Measurements from ENCODE around the gene TBC1D4. TPM values are rescaled to one million over a fixed set of nuclear protein-coding genes. Genes with fewer than 3 reads are reported as not detected.

Gene TBC1D4
- total RNA-seq, 1 experiment from 2014 or later, result 19.5 TPM

- POLR2A ChIA-PET (ENCODE audit: unreplicated experiment), result no interaction called here
- CTCF ChIA-PET, result no interaction called here
- intact Hi-C loops (cut with micrococcal nuclease; ENCODE audit: unreplicated experiment), result no loop called here
These were observed 96.9 kb downstream of the TBC1D4 start for GRCh38 chr13:75384879-75385707.

GRCh38 chr13:75383064-75383715, 98.8 kb downstream of the TBC1D4 start:
- DNase-seq, result no peak
- Histone ChIP-seq H3K27ac (no peak overlapping the region), H3K4me3 (no peak overlapping the region), H3F3A (ENCODE audit: insufficient read depth, low read depth) (no peaks in the 10 kb centered on the region), H3K4me1 (replicated peaks; ENCODE audit: insufficient read depth) (no peaks in the 10 kb centered on the region), H3K27me3 (ENCODE audit: insufficient read depth, low read depth) (no peaks in the 10 kb centered on the region), H3K79me2 (ENCODE audit: low read depth) (no peaks in the 10 kb centered on the region), H3K36me3 (ENCODE audit: low read depth) (no peaks in the 10 kb centered on the region), H3K9me2 (ENCODE audit: insufficient read depth) (no peaks in the 10 kb centered on the region), H2AFZ (no peak overlapping the region), H3K4me2 (no peak overlapping the region), H3K9me3 (ENCODE audit: insufficient read depth, low read depth) (no peaks in the 10 kb centered on the region), H4K20me1 (ENCODE audit: insufficient read depth) (no peaks in the 10 kb centered on the region)
- intact Hi-C loops (cut with micrococcal nuclease; ENCODE audit: unreplicated experiment), result no loop called here
- BruUV-seq (replicated peaks), result no TSS peak
- TF ChIP-seq CTCF (conservative IDR thresholded peaks at IDR 0.05) (no peak), EZH2 (IDR thresholded peaks at IDR 0.05; ENCODE audit: low read depth) (no peak)
- ChIA-PET CTCF (no interaction called here), POLR2A (ENCODE audit: unreplicated experiment) (interaction anchor here (0.7 kb wide), 1 partner anchor 15 kb away, joined by 3 read pairs; no protein-coding TSS in a partner anchor)

More at GRCh38 chr13:75384879-75385707, 96.9 kb downstream of the TBC1D4 start:
- no peak overlapping the region for H3K4me2 ChIP-seq
- H3K36me3 ChIP-seq (ENCODE audit: low read depth), result no peaks in the 10 kb centered on the region
- no peak overlapping the region for H2AFZ ChIP-seq
- no peak for DNase-seq
- no TSS peak for BruUV-seq (replicated peaks)
- no peaks in the 10 kb centered on the region for H3K9me3 ChIP-seq (ENCODE audit: insufficient read depth, low read depth)
- no peaks in the 10 kb centered on the region for H3K9me2 ChIP-seq (ENCODE audit: insufficient read depth)
- TF ChIP-seq CTCF (conservative IDR thresholded peaks at IDR 0.05), result no peak
- no peak for TF ChIP-seq EZH2 (IDR thresholded peaks at IDR 0.05; ENCODE audit: low read depth)
- H3K4me3 ChIP-seq, result no peak overlapping the region
- H3F3A ChIP-seq (ENCODE audit: insufficient read depth, low read depth), result no peaks in the 10 kb centered on the region
- no peaks in the 10 kb centered on the region for H3K27me3 ChIP-seq (ENCODE audit: insufficient read depth, low read depth)
- H3K79me2 ChIP-seq (ENCODE audit: low read depth), result no peaks in the 10 kb centered on the region; the same call in 1 of the 2 replicates
- H3K27ac ChIP-seq, result no peak overlapping the region
- no peaks in the 10 kb centered on the region for H3K4me1 ChIP-seq (replicated peaks; ENCODE audit: insufficient read depth)
- H4K20me1 ChIP-seq (ENCODE audit: insufficient read depth), result no peaks in the 10 kb centered on the region

- Histone ChIP-seq H3K27me3 (ENCODE audit: insufficient read depth, low read depth) (no peaks in the 10 kb centered on the region), H3K27ac (no peak overlapping the region), H2AFZ (no peak overlapping the region), H3K4me3 (no peak overlapping the region), H3F3A (ENCODE audit: insufficient read depth, low read depth) (no peaks in the 10 kb centered on the region), H3K4me2 (no peak overlapping the region), H3K4me1 (replicated peaks; ENCODE audit: insufficient read depth) (no peaks in the 10 kb centered on the region), H3K36me3 (ENCODE audit: low read depth) (no peaks in the 10 kb centered on the region), H3K9me2 (ENCODE audit: insufficient read depth) (no peaks in the 10 kb centered on the region), H4K20me1 (ENCODE audit: insufficient read depth) (no peaks in the 10 kb centered on the region; the same call in 1 of the 2 replicates), H3K9me3 (ENCODE audit: insufficient read depth, low read depth) (no peaks in the 10 kb centered on the region), H3K79me2 (ENCODE audit: low read depth) (no peaks in the 10 kb centered on the region)
- ChIA-PET CTCF (interaction anchor here (0.6 kb wide), 1 partner anchor 1592 kb away, joined by 3 read pairs; no protein-coding TSS in a partner anchor), POLR2A (ENCODE audit: unreplicated experiment) (no interaction called here)
- DNase-seq, result no peak
- TF ChIP-seq CTCF (conservative IDR thresholded peaks at IDR 0.05), result no peak
- TF ChIP-seq EZH2 (IDR thresholded peaks at IDR 0.05; ENCODE audit: low read depth), result no peak
- BruUV-seq (replicated peaks), result no TSS peak
- intact Hi-C loops (cut with micrococcal nuclease; ENCODE audit: unreplicated experiment), result no loop called here
These were observed 103.7 kb downstream of the TBC1D4 start for GRCh38 chr13:75378301-75378700.
